Heart right ventricle (tissue), 16 donors: ENCODE data around the gene OR10A7. TPM values are rescaled to one million over a fixed set of nuclear protein-coding genes. Genes with fewer than 3 reads are reported as not detected.

ENCODE experiments used
- ATAC-seq, 8 donors: fragments of 200-7000 bp; cut with Tn5 transposase; one replicate each; pipeline ENCODE4 v1.9.1; 2020; ENCODE audit warnings: mild to moderate bottlenecking in 8 of 8, moderate library complexity in 8 of 8, moderate number of reproducible peaks in 1 of 8
- DNase-seq, 2 donors: peaks; one replicate each; pipeline ENCODE4 v3.0.0-alpha.2; 2020
- H3K27ac ChIP-seq, 10 donors: fragments of 200-600 bp; sonication (generic) in 2 of 10; one replicate each; pipeline versions ENCODE4 v1.5.0 to v1.8.0; 2020 to 2022; ENCODE audit warnings: mild to moderate bottlenecking in 3 of 10
- H3K27me3 ChIP-seq, 7 donors: fragments of 200-600 bp; one replicate each; pipeline ENCODE4 v1.8.0; 2021 to 2022; ENCODE audit warnings: mild to moderate bottlenecking in 2 of 7
- H3K36me3 ChIP-seq, 9 donors: fragments of 200-600 bp; sonication (generic) in 1 of 9; one replicate each; pipeline versions ENCODE4 v1.5.0 to v1.8.0; 2020 to 2022; ENCODE audit warnings: mild to moderate bottlenecking in 2 of 9
- H3K4me1 ChIP-seq, 9 donors: fragments of 200-600 bp; sonication (generic) in 1 of 9; one replicate each; pipeline versions ENCODE4 v1.5.0 to v1.8.0; 2020 to 2022; ENCODE audit warnings: mild to moderate bottlenecking in 4 of 9
- H3K4me3 ChIP-seq, 10 donors: fragments of 200-600 bp; sonication (generic) in 2 of 10; one replicate each; pipeline versions ENCODE4 v1.5.0 to v1.8.0; 2020 to 2022; ENCODE audit warnings: mild to moderate bottlenecking in 7 of 10, moderate library complexity in 2 of 10
- H3K9me3 ChIP-seq, 11 donors: fragments of 200-600 bp in 10 of 11; sonication (generic) in 2 of 11; one replicate each; pipeline versions ENCODE4 v1.5.0 to v1.8.0; 2013 to 2022; ENCODE audit warnings: mild to moderate bottlenecking in 2 of 11, control low read depth in 1 of 11, moderate library complexity in 1 of 11
- CTCF ChIP-seq, 9 donors: fragments of 200-600 bp; sonication (generic) in 2 of 9; IDR thresholded peaks; one replicate each; pipeline versions ENCODE4 v1.5.0 to v1.8.0; 2021 to 2022; ENCODE audit warnings: antibody characterized with exemption in 9 of 9, mild to moderate bottlenecking in 5 of 9, moderate library complexity in 1 of 9
- WGBS, 2 donors: extraction: QIAGEN DNeasy Blood & Tissue Kit; methylation state at CpG; one replicate each; pipeline ENCODE4 v1.1.7; 2013; ENCODE audit warnings: inconsistent platforms in 1 of 2; 5-methylcytosine and 5-hydroxymethylcytosine counted together
- intact Hi-C, 10 donors: fragments of 100-400 bp; cut with DNase I; formaldehyde crosslinking; loops; one replicate each; pipeline versions ENCODE4 v1.11.1 to v1.14.2; 2022
- polyA plus RNA-seq, 2 donors: library from polyadenylated mRNA; stranded (reverse); fragments of 200-250 nt; gene quantifications; one replicate each; pipeline ENCODE4 v1.2.3, GENCODE V29; 2013
- total RNA-seq, 10 donors: library from RNA; stranded (reverse); fragmentation: NEBNext Ultra II Directional in 3 of 10; extraction: Animal tissue kit (Norgen Biotek cat#: 25700) in 3 of 10; gene quantifications; one replicate each; pipeline versions ENCODE4 v1.2.1 to v1.2.4, GENCODE V29; 2021 to 2023
- donor health status: Arrhythmogenic right ventricular cardiomyopathy.
- donor health status: ischemic (EF 13 %, LVEDD 7.1; RV severe dilation, severe dysfunction).
- donor health status: healthy with polysubstance abuse.
- donor health status: DM: no; HTN: yes; CAD: no.
- donor health status: DM: no; HTN: no; CAD: no.
- donor health status: ischemic (EF 25% LVEDD 6.9; RV normal size, moderate dysfunction).
- donor health status: ischemic (EF 25% LVEDD 5.7; RV mildly dilated, moderate dysfunction).
- donor health status: healthy.
- donor health status: DM: yes; HTN: yes; CAD: no.
- donor health status: Ischemic cardiomyopathy.
- donor health status: ischemic (EF 35%, LVEDD 5.7; RV mildly dilated, moderate dysfunction).
- donor health status: nonischemic (EF 11% LVEDD 7.7; RV severe dilation, severe dysfunction).
- donor health status: DM: yes; HTN: yes; CAD: no.
- donor health status: PGD.
- donor health status: ischemic (EF 29% LVEDD 5.4; RV normal size, mild dysfunction).
- donor health status: nonischemic (EF 23%, LVEDD 6.1; RV moderate dilation, normal function).

Gene OR10A7
- total and polyA plus RNA-seq, 12 donors = not detected

DNA sequence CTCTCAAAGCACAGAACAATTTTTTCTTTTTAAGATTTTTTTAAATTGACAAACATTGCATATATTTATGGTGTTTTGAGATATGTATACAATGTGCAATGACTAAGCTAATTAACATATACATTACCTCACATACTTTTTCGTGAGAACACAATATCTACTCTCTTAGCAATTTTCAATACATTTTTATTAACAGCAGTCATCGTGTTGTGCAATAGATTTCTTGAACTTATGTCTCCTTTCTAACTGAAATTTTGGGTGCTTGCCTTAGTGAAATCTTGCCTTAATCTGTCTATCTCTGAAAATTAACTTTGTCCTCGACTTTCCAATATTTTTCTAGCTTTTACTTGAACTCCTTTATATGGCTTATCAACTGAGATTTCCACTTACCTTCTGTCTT lies 6.8 kb downstream of the OR10A7 start:
- Histone ChIP-seq H3K4me1 (no peaks in the 10 kb centered on the region), H3K9me3 (no peaks in the 10 kb centered on the region), H3K36me3 (no peaks in the 10 kb centered on the region), H3K4me3 (no peak overlapping the region), H3K27me3 (peaks cover 0 to 7% (median 0%) of the 10 kb centered on the region in 7 donors), H3K27ac (no peak overlapping the region)
- no peak for TF ChIP-seq CTCF (IDR thresholded peaks at IDR 0.05)
- intact Hi-C loops = no loop called here
- 32 to 39% methylated on average over 3 of the region's 3 CpGs for WGBS, 2 donors
- DNase-seq (no peak), ATAC-seq (no peak)

DNA sequence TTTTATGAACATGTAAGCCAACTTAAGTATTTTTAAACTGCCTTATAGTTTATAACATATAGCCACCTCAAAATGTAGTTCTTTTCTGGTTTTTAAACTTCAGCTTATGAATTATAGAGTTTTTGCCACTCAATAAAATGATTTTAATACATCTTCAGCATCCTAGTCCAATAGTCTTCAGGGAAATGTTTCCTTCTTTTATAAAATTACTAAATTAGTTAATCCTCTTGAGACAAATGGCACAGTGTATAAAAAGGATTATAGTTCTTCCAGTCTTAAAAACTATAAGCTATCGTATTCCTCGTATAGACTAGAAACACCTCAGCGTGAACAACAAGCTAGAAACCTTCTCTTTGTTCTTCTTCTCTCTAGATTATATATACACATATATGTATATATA lies 23.5 kb downstream of the OR10A7 start, which contains the start of gene OR6C74:
OR6C74 (plus strand) TSS at position 301 of the 400 bp plus-strand sequence. CDS start 2,679 bp downstream, outside the sequence.
- H3K9me3 ChIP-seq = no peaks in the 10 kb centered on the region
- H3K27ac ChIP-seq = no peak within 1 kb of the TSS
- no peaks in the 10 kb centered on the region for H3K27me3 ChIP-seq
- no peak for ATAC-seq
- H3K4me1 ChIP-seq = no peaks in the 10 kb centered on the region
- intact Hi-C loops = no loop called here
- DNase-seq = no peak
- H3K36me3 ChIP-seq = no peaks in the 10 kb centered on the region
- no peak for TF ChIP-seq CTCF (IDR thresholded peaks at IDR 0.05)
- H3K4me3 ChIP-seq = no peak within 1 kb of the TSS
- 90 to 91% methylated on average over 3 of the region's 3 CpGs for WGBS, 2 donors

DNA sequence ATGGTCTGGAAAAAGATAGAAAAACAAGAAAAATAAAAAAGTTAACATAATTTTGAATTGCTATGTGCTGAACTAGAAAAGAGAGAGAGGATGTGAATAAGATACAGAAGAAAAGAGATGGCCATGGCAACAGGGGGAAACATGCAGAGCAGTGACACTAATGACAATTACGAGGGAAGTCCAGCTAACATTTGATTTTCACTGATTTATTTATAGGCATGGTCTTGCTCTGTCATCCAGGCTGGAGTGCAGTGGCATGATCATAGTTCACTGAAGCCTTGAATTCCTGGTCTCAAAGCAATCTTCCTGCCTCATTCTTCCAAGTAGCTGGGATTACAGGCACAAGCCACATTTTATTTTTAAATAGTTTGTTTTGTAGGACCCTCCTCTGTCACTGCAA lies 25.3 kb downstream of the OR10A7 start:
- Histone ChIP-seq H3K9me3 (no peaks in the 10 kb centered on the region), H3K4me3 (no peak overlapping the region), H3K4me1 (no peaks in the 10 kb centered on the region), H3K27ac (no peak overlapping the region), H3K36me3 (no peaks in the 10 kb centered on the region), H3K27me3 (no peaks in the 10 kb centered on the region)
- WGBS, 2 donors = 35 to 46% methylated on average over 1 of the region's 1 CpG
- DNase-seq (no peak), ATAC-seq (no peak)
- TF ChIP-seq CTCF (IDR thresholded peaks at IDR 0.05) = no peak
- intact Hi-C loops = no loop called here

GRCh38 chr12:55250944-55251343 lies 30.1 kb downstream of the OR10A7 start:
- H3K4me3 ChIP-seq = no peak overlapping the region
- no peaks in the 10 kb centered on the region for H3K9me3 ChIP-seq
- no peak overlapping the region for H3K27ac ChIP-seq
- H3K27me3 ChIP-seq = no peaks in the 10 kb centered on the region
- no peak for DNase-seq
- 59% methylated on average over 3 of the region's 3 CpGs for WGBS, 2 donors
- H3K4me1 ChIP-seq = no peaks in the 10 kb centered on the region
- H3K36me3 ChIP-seq = no peaks in the 10 kb centered on the region
- no peak for TF ChIP-seq CTCF (IDR thresholded peaks at IDR 0.05)
- ATAC-seq = no peak
- intact Hi-C loops = no loop called here

DNA sequence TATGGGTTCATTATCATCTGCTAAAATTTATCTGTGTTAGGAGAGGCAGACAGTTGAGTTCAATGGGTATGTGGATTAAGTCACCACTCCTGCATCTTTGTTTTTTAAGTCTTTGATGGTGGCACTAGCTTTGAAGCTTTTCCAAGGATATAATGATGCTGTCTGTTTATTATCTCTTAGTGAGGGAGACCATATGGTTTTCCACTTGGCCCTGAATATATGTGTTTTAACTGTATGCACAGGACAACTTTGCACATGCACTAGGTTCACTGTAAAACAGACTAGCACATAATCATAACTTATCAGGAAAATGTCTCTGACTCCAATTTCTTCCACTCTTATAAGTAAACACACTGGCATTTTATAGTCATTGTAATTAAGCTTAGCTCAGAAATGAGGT lies 32.5 kb downstream of the OR10A7 start:
- Histone ChIP-seq H3K4me1 (no peaks in the 10 kb centered on the region), H3K4me3 (no peak overlapping the region), H3K27me3 (no peaks in the 10 kb centered on the region), H3K9me3 (no peaks in the 10 kb centered on the region), H3K27ac (no peak overlapping the region), H3K36me3 (no peaks in the 10 kb centered on the region)
- ATAC-seq (no peak), DNase-seq (no peak)
- intact Hi-C loops = no loop called here
- no peak for TF ChIP-seq CTCF (IDR thresholded peaks at IDR 0.05)
